Sigmoid colon (tissue), 4 donors: Measurements from ENCODE around the gene LARP4.
"Not testable (repeated sequence)": the region's sequence is repeated elsewhere in the genome, so short reads cannot be mapped to it uniquely, and the experiment has no call there.

ENCODE experiments used
- EP300 ChIP-seq, 4 donors: sonication (generic); formaldehyde crosslinking; IDR thresholded peaks; one replicate each; pipeline ENCODE4 v1.6.1; 2017; ENCODE audit warnings: antibody characterized with exemption in 4 of 4
- TF ChIP-seq, protein P1 (sequence below), 4 experiments: fragments of 450-650 bp in 3 of 4; fragments of 200-600 bp in 1 of 4; IDR thresholded peaks; one replicate each; pipeline ENCODE4 v1.5.1; 2016 to 2019; ENCODE audit warnings: antibody characterized with exemption in 4 of 4, mild to moderate bottlenecking in 3 of 4, moderate library complexity in 2 of 4

DNA sequence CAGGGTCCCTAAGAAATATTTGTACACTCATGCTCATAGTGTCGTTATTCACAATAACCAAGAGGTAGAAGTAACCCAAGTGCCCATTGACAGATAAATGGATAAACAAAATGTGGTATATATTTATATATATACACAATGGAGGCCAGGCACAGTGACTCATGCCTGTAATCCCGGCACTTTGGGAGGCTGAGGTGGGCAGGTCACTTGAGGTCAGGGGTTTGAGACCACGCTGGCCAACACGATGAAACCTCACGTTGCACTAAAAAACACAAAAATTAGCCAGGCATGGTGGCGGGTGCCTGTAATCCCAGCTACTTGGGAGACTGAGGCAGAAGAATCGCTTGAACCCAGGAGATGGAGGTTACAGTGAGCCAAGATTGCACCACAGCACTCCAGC, 30.0 kb upstream of the LARP4 start:
- TF ChIP-seq, protein P1, sequence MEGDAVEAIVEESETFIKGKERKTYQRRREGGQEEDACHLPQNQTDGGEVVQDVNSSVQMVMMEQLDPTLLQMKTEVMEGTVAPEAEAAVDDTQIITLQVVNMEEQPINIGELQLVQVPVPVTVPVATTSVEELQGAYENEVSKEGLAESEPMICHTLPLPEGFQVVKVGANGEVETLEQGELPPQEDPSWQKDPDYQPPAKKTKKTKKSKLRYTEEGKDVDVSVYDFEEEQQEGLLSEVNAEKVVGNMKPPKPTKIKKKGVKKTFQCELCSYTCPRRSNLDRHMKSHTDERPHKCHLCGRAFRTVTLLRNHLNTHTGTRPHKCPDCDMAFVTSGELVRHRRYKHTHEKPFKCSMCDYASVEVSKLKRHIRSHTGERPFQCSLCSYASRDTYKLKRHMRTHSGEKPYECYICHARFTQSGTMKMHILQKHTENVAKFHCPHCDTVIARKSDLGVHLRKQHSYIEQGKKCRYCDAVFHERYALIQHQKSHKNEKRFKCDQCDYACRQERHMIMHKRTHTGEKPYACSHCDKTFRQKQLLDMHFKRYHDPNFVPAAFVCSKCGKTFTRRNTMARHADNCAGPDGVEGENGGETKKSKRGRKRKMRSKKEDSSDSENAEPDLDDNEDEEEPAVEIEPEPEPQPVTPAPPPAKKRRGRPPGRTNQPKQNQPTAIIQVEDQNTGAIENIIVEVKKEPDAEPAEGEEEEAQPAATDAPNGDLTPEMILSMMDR (IDR thresholded peaks at IDR 0.05) = not testable (repeated sequence)
- not testable (repeated sequence) for TF ChIP-seq EP300 (IDR thresholded peaks at IDR 0.05)
